NCI-H146 treated with DMSO at 0.1 percent for 48 hours (cell line): Measurements from ENCODE around the gene FOXQ1.
"Not testable (repeated sequence)": the region's sequence is repeated elsewhere in the genome, so short reads cannot be mapped to it uniquely, and the experiment has no call there.

Experiments
- DNase-seq: peaks from one replicate; lab custom pipeline; 2025; ENCODE audit not compliant: unreplicated experiment; lab: John Stamatoyannopoulos, UW

FOXQ1 gene

DNA sequence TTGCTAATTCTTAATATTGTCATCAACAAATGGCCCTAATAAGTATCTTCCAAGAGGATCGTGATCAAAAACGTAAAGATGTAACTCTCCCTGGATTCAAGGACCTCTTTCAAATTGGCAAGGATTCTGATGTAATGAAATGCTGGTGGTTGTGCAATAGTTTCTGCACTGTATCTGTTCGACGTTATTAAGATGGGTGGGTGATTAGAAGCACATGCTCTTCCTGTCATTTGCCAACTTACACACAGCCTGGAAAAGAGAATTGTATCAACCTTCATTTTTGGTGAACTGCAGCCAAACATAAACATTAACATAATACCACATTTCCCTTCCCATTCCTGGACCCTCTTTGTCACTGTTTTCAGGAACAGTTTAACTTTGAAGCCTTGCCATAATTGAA lies 9.8 kb downstream of the FOXQ1 start:
- no peak for DNase-seq

- DNase-seq, result no peak
These were observed 10.3 kb downstream of the FOXQ1 start for GRCh38 chr6:1322156-1322555.

DNA sequence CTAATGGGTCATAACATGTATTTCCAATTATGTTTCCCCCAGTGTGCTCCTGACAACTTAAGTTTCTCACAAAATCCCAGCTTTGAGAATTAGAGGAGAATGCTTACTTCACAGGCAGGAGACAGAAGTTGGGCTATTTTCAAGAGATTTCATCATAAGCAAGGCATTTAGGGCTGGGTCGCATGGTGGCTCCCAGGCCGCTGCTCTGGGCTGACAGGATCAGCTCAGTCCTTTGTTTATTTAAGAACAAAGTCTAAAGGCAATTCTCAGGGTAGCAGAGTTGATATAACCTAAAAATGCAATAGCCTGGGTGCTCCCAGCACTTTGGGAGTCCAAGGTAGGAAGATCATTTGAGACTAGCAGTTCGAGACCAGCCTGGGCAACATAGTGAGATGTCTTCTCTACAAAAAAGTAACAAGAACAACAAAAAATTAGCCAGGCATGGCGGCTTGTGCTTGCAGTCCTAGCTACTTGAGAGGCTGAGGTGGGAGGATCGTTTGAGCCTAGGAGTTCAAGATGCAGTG lies 10.9 kb downstream of the FOXQ1 start:
- no peak for DNase-seq

DNA sequence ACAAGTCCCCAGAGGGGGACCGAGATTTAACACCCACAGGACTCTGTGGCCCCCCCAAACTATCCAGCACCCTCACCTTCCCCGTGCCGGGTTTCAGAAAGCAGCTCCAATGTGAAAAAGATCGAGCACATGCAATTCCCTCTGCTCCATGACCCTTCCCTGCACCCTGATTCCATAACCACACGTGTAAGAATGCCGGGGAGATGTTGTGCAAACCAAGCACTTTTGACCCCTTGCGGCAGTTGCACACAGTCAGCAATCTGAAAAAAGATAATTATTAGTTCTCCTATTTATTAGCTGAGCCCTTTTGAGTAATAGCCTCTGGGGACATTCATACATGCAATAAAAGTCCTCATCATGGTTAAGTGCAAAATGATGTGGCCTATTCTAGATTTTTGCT lies 13.0 kb downstream of the FOXQ1 start:
- no peak for DNase-seq

DNA sequence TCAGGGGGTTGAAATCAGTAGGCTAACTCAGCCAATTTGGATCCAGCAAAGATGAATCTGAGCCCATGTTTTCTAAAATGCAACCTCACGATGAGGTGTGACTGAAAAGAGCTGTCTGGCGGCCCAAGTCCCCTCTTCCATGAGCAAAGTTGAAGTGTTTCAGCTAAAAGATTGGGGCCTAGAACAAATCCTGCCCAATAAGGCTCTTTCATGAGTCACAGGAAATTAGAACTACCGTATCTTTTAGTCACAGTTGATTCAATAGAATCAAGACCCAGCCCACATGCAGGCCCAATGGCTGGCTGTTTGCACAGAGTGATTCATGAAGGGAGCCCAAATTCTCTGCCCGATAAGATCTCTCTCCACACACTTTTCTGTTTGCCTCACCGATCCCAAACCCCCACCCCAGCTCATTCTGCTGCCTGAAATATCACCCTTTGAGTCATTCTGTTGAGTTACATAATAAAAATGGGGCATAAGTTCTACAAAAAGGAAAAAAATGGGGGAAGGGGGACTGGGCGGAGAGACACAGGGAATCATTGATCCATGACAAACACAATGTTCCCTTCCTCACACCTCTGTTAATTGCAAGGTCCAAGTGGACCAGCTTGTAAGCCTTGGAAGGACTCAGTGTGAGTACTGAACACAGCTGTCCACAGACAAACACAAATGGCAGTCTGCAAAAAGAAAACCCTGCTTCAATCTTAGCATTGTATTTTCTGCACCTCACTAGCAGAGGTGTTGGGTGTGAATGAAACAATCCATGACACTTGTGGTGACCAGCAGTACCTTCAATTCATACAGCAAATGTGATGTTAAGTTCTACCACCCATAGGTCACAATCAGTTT lies 13.8 kb downstream of the FOXQ1 start:
- no peak for DNase-seq

GRCh38 chr6:1326535-1327121 lies 14.7 kb downstream of the FOXQ1 start:
- DNase-seq, result no peak

GRCh38 chr6:1327630-1328029 lies 15.7 kb downstream of the FOXQ1 start:
- DNase-seq, result no peak

- no peak for DNase-seq
These were observed 16.4 kb downstream of the FOXQ1 start for GRCh38 chr6:1328129-1328800.

DNA sequence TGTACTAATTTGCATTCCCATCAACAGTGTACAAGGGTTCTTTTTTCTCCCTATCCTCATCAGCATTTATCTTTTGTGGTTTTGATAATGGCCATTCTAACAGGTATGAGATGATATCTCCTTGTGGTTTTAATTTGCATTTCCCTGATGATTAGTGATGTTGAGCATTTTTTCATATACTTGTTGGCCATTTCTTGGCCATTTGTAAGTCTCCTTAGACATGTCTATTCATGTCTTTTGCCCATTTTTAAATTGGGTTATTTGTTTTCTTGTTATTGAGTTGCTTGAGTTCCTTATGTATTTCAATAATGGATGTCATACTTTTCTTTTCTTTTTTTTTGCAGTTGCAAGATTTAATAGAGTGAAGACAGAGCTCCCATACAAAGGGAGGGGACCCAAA lies 17.8 kb downstream of the FOXQ1 start:
- DNase-seq, result no peak

GRCh38 chr6:1334684-1335083 lies 22.8 kb downstream of the FOXQ1 start:
- no peak for DNase-seq

GRCh38 chr6:1335367-1336037 lies 23.6 kb downstream of the FOXQ1 start:
- DNase-seq, result no peak

DNA sequence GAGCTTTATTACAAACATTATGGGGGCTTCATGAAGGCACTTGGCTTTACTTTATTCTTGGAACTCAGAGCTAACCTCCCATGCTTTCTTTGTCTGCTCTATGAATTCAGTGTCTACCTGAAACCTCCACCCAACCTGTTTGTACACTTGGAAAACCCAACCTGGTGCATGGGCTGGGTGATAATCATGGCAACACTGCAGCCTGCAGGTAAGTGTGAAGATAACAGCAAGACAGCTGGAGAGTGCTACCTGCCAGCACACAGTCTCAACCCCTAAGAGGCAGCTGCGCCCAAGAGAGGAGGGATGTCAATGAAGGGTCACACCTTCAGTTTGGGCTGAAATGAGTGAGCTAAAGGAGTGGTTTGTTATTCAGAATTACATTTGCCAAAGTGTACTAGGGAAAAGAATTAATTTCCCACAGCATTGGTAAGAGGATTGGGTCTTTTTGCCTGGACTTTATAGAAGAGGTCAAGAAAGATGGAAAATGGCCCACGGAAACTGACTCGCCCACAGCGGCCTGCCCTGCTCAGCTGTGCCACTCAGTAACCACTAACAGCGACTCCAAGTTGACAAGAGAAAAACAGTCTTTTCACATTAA lies 24.4 kb downstream of the FOXQ1 start:
- no peak for DNase-seq

- DNase-seq, result no peak
These were observed 25.9 kb downstream of the FOXQ1 start for GRCh38 chr6:1337791-1338190.

GRCh38 chr6:1346101-1346500 lies 34.2 kb downstream of the FOXQ1 start:
- no peak for DNase-seq

GRCh38 chr6:1346558-1347091 lies 34.7 kb downstream of the FOXQ1 start:
- DNase-seq, result no peak

DNA sequence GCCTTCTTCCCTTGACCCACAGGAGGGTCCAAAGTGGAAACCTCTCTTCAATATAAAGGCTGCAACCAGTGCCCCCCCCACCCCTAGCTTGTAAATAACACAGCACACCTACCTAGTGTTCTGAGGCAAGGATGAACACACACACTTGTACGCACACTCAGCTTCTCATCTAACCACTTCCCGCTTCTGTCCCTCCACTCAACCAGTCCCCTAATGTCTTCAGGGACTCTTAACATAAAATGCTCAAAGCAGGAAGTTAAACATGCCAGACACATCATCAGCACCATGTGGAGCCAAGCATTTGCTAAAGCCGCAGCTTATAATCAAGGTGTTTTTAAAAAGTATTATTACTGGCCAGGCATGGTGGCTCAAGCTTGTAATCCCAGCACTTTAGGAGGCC lies 35.3 kb downstream of the FOXQ1 start:
- no peak for DNase-seq

DNA sequence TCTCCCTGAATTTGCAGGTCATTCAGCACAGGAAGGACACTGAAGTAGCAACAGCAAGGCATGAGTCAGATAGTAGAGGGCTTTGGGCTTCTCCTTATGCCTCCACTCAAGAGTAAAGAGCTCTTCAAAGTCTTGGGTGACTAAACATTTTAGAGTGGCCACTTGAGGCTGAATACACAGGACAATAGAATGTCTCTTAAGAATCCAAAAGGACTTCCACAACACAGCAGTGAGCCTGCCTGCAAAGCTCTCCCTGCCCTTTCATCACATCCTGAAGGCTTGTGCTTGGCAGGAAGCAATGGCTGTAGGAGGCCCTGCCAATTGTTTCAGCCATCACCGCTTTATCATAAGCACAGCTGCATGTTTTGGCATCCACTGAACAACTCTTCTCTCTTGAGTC lies 36.8 kb downstream of the FOXQ1 start:
- DNase-seq, result no peak

GRCh38 chr6:1349655-1350054 lies 37.8 kb downstream of the FOXQ1 start:
- DNase-seq, result no peak

DNA sequence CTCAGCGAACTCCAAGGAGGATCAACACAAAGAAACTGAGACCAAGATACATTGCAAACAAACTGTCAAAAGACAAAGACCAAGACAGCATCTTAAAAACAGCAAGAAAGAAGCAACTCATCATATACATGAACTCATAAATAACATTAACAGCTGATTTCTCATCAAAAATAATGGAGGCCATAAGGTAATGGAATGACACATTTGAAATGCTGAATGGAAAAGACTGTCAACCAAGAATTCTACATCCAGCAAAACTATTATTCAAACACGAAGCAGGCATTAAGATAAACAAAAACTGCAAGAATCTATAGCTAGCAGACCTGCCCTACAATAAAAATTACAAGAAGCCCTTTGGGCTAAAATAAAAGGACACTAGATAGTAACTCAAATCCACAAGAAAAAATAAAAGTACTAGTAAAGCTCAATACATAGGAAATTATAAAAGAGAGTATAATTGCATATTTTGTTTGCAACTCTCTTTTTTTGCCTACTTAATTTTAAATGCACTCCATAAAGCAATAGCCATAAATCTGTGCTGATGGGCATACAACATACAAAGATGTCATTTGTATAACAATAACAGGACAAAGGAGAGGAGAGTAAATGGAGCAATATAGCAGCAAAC lies 39.6 kb downstream of the FOXQ1 start:
- DNase-seq, result no peak

- not testable (repeated sequence) for DNase-seq
These were observed 43.2 kb downstream of the FOXQ1 start for GRCh38 chr6:1355068-1355467.
